GM12801 (cell line): ENCODE results near the gene TPSAB1.

Experiments
- CTCF ChIP-seq: IDR thresholded peaks from one replicate; pipeline ENCODE4 v1.5.1; 2011; ENCODE audit warnings: control low read depth; ENCODE audit not compliant: insufficient read length; ENCODE audit errors: extremely low read depth

The TPSAB1 gene

DNA sequence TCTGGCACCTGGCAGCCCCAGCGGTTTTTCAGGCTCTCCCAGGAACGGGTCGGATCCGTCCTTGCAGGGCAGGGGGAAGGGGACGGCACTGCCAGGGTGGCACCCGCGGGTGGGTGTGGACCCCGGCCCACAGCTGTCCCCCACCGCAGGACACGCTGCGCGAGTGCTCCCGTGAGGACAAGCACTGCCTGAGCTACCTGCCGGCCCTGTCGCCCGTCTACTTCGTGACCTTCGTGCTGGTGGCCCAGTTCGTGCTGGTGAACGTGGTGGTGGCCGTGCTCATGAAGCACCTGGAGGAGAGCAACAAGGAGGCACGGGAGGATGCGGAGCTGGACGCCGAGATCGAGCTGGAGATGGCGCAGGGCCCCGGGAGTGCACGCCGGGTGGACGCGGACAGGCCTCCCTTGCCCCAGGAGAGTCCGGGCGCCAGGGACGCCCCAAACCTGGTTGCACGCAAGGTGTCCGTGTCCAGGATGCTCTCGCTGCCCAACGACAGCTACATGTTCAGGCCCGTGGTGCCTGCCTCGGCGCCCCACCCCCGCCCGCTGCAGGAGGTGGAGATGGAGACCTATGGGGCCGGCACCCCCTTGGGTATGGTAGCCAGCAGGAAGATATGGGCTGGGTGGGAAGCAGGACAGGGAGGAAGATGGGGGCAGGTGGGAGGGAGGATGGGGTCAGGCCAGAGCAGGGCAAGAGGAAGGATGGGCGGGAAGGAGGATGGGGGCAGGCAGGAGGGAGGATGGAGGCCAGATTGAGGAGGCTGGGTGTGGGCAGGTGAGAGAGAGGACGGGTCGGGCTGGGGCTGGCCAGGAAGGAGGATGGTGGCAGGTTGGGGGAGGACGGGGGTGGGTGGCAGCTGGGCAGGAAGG is 22.2 kb upstream of the TPSAB1 start:
- TF ChIP-seq CTCF: no peak

DNA sequence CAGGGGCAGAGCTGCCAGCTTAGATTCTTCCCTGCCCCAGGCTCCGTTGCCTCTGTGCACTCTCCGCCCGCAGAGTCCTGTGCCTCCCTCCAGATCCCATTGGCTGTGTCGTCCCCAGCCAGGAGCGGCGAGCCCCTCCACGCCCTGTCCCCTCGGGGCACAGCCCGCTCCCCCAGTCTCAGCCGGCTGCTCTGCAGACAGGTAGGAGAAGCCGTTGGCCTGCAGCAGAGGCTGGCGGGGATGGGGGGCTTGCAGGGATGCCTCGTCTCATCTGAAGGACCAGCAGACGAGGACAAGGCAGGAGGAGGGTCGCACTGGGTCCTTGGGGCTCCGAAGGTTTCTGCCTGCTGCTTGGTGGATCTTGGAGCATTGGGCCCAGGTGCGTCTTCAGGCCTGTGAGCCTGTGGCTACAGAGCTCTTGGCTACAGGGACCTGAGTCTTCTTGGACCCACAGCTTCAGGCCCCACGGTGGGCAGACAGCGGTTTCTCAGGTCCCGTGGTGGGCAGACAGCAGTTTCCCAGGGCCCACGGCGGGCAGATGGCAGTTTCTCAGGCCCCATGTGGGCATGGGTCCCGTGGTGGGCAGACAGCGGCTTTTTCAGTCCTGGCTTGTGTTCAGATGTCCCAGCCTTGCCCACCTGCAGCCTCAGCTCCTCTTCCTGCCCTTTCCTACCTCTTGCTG is 21.4 kb upstream of the TPSAB1 start:
- no peak for TF ChIP-seq CTCF

DNA sequence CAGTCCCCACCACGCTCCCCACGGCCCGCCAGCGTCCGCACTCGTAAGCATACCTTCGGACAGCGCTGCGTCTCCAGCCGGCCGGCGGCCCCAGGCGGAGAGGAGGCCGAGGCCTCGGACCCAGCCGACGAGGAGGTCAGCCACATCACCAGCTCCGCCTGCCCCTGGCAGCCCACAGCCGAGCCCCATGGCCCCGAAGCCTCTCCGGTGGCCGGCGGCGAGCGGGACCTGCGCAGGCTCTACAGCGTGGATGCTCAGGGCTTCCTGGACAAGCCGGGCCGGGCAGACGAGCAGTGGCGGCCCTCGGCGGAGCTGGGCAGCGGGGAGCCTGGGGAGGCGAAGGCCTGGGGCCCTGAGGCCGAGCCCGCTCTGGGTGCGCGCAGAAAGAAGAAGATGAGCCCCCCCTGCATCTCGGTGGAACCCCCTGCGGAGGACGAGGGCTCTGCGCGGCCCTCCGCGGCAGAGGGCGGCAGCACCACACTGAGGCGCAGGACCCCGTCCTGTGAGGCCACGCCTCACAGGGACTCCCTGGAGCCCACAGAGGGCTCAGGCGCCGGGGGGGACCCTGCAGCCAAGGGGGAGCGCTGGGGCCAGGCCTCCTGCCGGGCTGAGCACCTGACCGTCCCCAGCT is 20.3 kb upstream of the TPSAB1 start:
- TF ChIP-seq CTCF: no peak

DNA sequence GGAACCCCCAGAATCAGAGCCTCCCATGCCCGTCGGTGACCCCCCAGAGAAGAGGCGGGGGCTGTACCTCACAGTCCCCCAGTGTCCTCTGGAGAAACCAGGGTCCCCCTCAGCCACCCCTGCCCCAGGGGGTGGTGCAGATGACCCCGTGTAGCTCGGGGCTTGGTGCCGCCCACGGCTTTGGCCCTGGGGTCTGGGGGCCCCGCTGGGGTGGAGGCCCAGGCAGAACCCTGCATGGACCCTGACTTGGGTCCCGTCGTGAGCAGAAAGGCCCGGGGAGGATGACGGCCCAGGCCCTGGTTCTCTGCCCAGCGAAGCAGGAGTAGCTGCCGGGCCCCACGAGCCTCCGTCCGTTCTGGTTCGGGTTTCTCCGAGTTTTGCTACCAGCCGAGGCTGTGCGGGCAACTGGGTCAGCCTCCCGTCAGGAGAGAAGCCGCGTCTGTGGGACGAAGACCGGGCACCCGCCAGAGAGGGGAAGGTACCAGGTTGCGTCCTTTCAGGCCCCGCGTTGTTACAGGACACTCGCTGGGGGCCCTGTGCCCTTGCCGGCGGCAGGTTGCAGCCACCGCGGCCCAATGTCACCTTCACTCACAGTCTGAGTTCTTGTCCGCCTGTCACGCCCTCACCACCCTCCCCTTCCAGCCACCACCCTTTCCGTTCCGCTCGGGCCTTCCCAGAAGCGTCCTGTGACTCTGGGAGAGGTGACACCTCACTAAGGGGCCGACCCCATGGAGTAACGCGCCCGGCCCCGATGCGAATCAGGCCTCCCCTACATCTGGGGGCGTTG is 19.5 kb upstream of the TPSAB1 start:
- TF ChIP-seq CTCF: no peak

GRCh38 chr16:1221628-1222552 is 18.6 kb upstream of the TPSAB1 start:
- no peak for TF ChIP-seq CTCF

- TF ChIP-seq CTCF: no peak
Observed at GRCh38 chr16:1222553-1223354, 17.8 kb upstream of the TPSAB1 start.
